ENCODE results near the gene TGFBR3L. TPM values are rescaled to one million over a fixed set of nuclear protein-coding genes. Genes with fewer than 3 reads are reported as not detected.

TGFBR3L gene
- polyA plus RNA-seq, 3 donors = 0.07 to 1.0 TPM; not detected in 1

DNA sequence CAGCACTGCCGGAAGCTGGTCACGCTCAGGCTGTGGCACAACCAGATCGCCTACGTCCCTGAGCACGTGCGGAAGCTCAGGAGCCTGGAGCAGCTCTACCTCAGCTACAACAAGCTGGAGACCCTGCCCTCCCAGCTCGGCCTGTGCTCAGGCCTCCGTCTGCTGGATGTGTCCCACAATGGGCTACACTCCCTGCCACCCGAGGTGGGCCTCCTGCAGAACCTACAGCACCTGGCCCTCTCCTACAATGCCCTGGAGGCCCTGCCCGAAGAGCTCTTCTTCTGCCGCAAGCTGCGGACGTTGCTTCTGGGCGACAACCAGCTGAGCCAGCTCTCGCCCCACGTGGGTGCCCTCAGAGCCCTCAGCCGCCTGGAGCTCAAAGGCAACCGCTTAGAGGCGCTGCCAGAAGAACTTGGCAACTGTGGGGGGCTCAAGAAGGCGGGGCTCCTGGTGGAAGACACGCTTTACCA lies 14.2 kb upstream of the TGFBR3L start:
- 79 to 88% (median 81%) methylated on average over 21 of the region's 21 CpGs for WGBS, 3 donors
- H3K27ac ChIP-seq (ENCODE audit: low read depth, low read length) = no peak overlapping the region

DNA sequence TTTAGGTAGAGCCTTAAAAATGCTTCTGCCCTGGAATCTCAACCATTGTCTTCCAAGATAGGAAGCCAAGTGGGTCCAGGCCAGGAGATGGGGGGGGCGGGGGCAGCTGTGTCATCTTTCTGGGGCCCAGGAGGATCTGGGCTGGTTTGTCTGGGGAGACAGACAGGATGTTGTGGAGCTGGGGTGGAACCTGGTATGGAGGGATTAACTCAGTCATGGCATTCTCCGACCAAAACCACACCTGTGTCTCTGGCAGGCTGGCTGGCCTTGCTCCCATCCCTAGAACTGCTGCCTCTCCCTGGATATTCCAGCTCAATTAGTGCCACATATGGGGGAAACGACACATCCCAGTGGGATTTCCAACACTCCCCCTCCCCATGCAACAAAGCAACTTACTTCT lies 13.7 kb upstream of the TGFBR3L start:
- 67 to 83% (median 77%) methylated on average over 3 of the region's 3 CpGs for WGBS, 3 donors
- H3K27ac ChIP-seq (ENCODE audit: low read depth, low read length) = no peak overlapping the region

DNA sequence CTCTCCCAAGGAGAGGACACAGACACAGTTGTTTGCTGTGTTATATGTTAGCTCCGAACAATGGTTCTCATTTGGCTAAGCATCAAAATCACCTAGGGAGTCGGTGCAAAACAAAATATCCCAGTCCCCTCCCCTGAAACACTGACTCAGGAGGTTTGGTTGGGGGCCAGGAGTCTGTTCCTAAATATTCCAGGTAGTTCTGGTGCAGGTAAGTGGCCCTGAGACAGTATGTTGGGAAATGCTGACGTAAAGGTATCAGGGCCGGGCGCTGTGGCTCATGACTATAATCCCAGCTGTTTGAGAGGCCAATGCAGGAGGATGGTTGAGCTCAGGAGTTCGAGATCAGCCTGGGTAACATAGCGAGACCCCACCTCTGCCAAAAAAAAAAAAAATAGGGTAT lies 13.3 kb upstream of the TGFBR3L start:
- 83 to 94% (median 92%) methylated on average over 7 of the region's 7 CpGs for WGBS, 3 donors
- H3K27ac ChIP-seq (ENCODE audit: low read depth, low read length) = no peak overlapping the region

GRCh38 chr19:7902796-7903243 lies 11.8 kb upstream of the TGFBR3L start:
- WGBS, 3 donors = 5 to 21% (median 10%) methylated on average over 20 of the region's 20 CpGs

GRCh38 chr19:7903244-7904073 lies 11.2 kb upstream of the TGFBR3L start, which contains the start of gene MAP2K7:
Gene MAP2K7, plus strand, starts transcription at chr19:7903877. Its CDS starts 68 bp downstream, at chr19:7903945.
- 0% methylated on average over 69 to 89 of the region's 89 CpGs for WGBS, 3 donors

More at GRCh38 chr19:7902796-7903243, 11.8 kb upstream of the TGFBR3L start:
- no peak overlapping the region for H3K27ac ChIP-seq (ENCODE audit: low read depth, low read length)

DNA sequence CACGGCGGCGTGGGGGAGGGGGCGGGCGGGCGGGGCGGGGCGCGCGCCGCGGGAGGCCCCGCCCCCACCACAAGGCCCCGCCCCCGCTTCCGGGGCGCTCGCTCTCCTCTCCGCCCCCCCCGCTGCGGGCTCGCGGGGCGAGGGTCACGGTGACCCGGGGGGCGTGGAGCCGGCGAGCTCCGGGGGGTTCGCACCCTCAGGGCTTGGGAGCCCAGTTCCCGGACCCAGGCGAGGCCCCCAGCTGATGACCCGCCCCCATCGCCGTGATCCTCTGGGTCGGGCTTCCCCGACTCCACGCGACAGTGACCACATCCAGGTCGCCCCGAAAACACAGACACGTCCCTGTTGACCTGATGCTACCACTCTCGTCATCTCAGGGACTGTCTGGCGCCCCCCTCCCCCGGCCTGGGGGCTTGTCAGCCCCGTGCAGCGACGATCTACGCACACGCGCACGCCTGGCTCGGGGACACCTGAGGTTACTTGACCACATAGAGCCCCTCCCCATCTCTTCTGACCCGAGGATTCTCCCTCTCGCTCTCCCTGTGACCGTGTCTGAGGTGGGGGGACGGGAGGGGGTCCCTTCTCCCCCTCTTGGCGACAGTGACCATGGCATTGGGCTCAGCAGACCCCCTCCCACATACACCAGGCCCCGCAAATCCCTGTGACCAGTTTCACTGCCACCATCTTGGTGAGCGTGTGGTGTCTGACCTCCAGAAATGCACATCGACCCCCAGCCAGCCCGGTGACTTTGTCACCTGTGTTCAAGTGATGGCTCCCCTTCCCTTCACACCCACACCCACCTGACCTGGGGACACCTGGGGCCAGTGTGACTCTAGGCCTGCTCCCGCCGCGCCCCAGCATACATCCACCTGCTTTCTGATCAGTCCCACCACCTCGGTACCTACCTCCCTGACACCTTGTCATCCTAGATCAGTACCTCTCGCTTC lies 10.3 kb upstream of the TGFBR3L start:
- H3K27ac ChIP-seq (ENCODE audit: low read depth, low read length) = no peak overlapping the region
- 11 to 17% (median 13%) methylated on average over 36 to 57 of the region's 68 CpGs for WGBS, 3 donors

More at GRCh38 chr19:7903244-7904073, 11.2 kb upstream of the TGFBR3L start, which contains the start of gene MAP2K7:
- no peak within 1 kb of the TSS for H3K27ac ChIP-seq (ENCODE audit: low read depth, low read length)

- 68 to 72% (median 72%) methylated on average over 10 of the region's 10 CpGs for WGBS, 3 donors
- H3K27ac ChIP-seq (ENCODE audit: low read depth, low read length) = no peak overlapping the region
Measured at GRCh38 chr19:7905268-7905667, 9.4 kb upstream of the TGFBR3L start.

- 78 to 93% (median 91%) methylated on average over 10 of the region's 10 CpGs for WGBS, 3 donors
- H3K27ac ChIP-seq (ENCODE audit: low read depth, low read length) = no peak overlapping the region
Measured at GRCh38 chr19:7905859-7906258, 8.8 kb upstream of the TGFBR3L start.

- H3K27ac ChIP-seq (ENCODE audit: low read depth, low read length) = no peak overlapping the region
- WGBS, 3 donors = 92 to 97% (median 94%) methylated on average over 18 to 19 of the region's 19 CpGs
Measured at GRCh38 chr19:7907122-7907521, 7.5 kb upstream of the TGFBR3L start.

DNA sequence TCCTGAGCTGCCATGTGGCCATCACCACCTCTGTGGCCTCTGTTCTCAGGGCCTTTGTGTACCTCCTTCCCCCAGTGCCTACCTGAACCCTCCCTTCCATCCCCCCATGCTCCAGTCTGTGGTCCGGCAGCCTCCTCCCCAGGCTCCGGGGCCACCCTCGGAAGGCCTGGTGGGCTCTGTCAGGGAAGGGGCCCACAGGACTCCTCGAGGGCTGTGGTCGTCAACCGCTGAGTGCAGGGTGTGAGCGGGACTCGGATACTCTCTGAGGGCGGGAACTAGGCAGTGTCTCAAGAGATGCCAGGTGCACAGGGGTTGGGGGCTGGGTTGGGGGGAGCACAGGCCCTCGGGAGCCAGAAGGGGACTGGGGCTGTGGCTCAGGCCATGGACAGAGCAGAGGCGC lies 7.1 kb upstream of the TGFBR3L start:
- H3K27ac ChIP-seq (ENCODE audit: low read depth, low read length) = no peak overlapping the region
- 89 to 93% (median 92%) methylated on average over 11 of the region's 11 CpGs for WGBS, 3 donors

DNA sequence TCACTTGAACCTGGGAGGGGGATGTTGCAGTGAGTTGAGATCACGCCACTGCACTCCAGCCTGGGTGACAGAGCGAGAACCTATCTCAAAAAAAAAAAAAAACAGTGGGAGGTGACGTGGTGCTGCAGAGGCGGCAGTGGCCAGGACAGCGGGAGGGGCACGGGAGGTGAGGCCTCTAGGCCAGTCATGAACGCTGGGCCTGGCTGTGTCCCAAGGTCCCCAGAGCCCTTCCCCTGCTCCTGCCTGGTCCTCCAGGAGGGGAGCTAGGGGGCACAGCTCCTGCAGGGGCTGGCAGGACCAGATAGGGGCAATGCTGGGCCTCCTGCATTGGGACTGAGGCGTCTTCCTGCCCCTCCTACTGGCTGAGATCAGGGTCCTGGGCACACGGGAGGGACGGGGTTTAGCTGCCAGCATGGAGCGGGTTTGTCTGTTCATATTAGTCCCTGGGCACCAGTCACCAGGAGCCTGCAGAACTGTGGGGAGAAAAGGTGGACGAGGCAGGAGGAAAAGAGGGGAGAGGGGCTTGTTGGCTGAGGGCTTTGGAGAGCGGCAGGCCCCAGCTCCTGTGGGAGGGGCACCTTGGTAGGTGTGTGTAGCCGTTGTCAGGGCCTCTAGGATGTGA lies 6.4 kb upstream of the TGFBR3L start:
- no peak overlapping the region for H3K27ac ChIP-seq (ENCODE audit: low read depth, low read length)
- 76 to 87% (median 84%) methylated on average over 14 of the region's 14 CpGs for WGBS, 3 donors

- no peak overlapping the region for H3K27ac ChIP-seq (ENCODE audit: low read depth, low read length)
- 86 to 94% (median 88%) methylated on average over 16 to 19 of the region's 19 CpGs for WGBS, 3 donors
Measured at GRCh38 chr19:7908742-7909461, 5.7 kb upstream of the TGFBR3L start.

DNA sequence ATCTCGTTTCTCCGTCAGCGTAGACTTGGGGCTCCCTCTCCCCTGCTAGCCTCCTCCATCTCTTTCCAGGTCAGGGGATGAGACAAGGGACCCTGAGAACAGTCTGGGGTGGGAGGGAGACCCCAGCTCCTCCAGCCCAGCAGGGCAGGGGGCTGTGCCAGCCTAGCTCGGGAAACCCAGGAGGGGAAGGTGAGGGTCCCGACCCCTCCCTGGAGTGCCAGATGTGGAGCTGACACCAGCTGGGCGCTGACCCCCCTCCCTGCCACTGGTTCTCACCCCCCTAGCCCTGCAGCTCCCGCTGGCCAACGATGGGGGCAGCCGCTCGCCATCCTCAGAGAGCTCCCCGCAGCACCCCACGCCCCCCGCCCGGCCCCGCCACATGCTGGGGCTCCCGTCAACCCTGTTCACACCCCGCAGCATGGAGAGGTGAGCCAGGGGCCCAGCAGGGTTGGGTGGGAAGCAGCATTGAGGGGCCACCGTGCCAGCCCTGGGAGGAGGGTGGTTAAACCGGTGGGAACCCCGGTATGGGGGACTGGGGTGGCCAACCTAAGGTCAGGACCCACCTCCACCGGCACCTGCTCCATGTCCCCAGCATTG lies 5.1 kb upstream of the TGFBR3L start:
- no peak overlapping the region for H3K27ac ChIP-seq (ENCODE audit: low read depth, low read length)
- 92 to 96% (median 95%) methylated on average over 12 to 21 of the region's 21 CpGs for WGBS, 3 donors

- no peak overlapping the region for H3K27ac ChIP-seq (ENCODE audit: low read depth, low read length)
- 91 to 93% (median 93%) methylated on average over 50 to 54 of the region's 54 CpGs for WGBS, 3 donors
Measured at GRCh38 chr19:7910321-7911161, 4.1 kb upstream of the TGFBR3L start.

DNA sequence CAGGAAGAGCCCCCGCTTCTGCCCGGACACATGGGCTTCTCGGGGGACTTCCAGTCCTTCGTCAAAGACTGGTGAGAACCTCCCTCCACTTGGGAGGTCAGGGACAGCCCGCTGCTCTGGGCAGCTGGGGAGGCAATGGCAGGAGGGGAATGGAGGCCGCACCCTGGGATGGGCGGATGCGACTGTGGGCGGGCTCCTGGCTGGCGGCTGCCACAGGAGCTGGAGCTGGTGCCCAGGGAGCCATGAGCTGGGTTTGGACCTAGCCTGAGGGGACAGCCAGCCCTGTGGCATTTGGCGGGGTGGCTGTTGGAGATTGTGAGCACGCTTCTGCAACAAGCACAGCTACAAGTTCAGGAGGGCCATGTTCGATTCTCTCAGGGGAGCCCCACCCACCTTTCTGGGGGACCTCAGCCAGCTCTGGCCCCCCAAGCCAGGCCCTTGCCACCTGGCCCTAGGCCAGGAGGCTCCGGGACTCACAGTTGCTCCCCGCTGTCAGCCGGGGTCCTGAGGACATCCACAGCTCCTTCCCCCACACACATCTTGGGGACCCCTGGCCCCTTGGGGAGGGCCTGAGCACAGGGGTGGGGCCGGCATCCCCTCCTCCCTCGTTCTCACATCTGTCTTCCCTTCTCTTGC lies 3.0 kb upstream of the TGFBR3L start:
- WGBS, 3 donors = 88 to 92% (median 90%) methylated on average over 17 to 18 of the region's 18 CpGs
- no peak overlapping the region for H3K27ac ChIP-seq (ENCODE audit: low read depth, low read length)

DNA sequence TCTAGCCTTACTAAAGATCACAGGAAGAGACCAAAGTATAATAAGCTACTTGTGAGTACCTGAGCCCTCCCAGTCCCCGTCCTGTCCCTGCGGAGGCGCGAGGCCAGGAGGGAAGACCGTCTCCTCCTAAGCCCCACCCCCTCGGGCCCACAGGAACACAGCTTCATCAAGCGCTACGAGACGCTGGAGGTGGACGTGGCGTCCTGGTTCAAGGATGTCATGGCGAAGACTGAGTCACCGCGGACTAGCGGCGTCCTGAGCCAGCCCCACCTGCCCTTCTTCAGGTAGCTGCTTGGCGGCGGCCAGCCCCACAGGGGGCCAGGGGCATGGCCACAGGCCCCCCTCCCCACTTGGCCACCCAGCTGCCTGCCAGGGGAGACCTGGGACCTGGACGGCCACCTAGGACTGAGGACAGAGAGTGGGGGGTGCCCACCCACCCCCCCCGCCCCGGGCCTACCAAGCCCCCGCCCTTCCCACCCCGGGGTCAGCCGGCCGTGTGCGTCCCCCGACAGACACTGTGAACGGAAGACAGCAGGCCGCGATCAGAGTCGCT lies 2.4 kb upstream of the TGFBR3L start:
- H3K27ac ChIP-seq (ENCODE audit: low read depth, low read length) = no peak overlapping the region
- WGBS, 3 donors = 89 to 96% (median 89%) methylated on average over 23 to 31 of the region's 31 CpGs

Data from adipose tissue (tissue), 3 donors.